IMR-90 (cell line): ENCODE data around the gene LLGL1. TPM values are rescaled to one million over a fixed set of nuclear protein-coding genes. Genes with fewer than 3 reads are reported as not detected.

Experiments used
- ATAC-seq: fragments of 200-7000 bp; cut with Tn5 transposase; 2 replicates; pipeline ENCODE4 v1.9.1; 2020; ENCODE audit warnings: low read depth, mild to moderate bottlenecking, moderate library complexity
- BruUV-seq: library from RNA; stranded (reverse); fragments of 400-500 nt; replicated peaks from 2 replicates; lab custom pipeline; 2021; lab: Mats Ljungman, UMichigan
- CTCF ChIA-PET: fragments of 300-600 bp; formaldehyde crosslinking; extraction: SDS; loops from one replicate; lab custom pipeline; 2021; ENCODE audit warnings: antibody characterized with exemption; lab: Yijun Ruan, JAX
- POLR2A ChIA-PET: fragments of 300-600 bp; sonication (Branson Sonifier 250); formaldehyde crosslinking; loops from one replicate; lab custom pipeline; 2022; ENCODE audit warnings: antibody characterized with exemption; ENCODE audit not compliant: unreplicated experiment; lab: Charles Lee
- DNase-seq: peaks from one replicate; pipeline ENCODE4 v3.0.0; 2013
- H2AFZ ChIP-seq: replicated peaks from 2 replicates; pipeline ENCODE3; 2013; ENCODE audit warnings: low read length, mild to moderate bottlenecking; ENCODE audit not compliant: poor library complexity
- H2AK5ac ChIP-seq: 2 replicates; pipeline ENCODE4 v1.6.1; 2013; ENCODE audit warnings: low read depth, low read length, inconsistent platforms
- H2AK9ac ChIP-seq: replicated peaks from 2 replicates; pipeline ENCODE3; 2013; ENCODE audit warnings: mild to moderate bottlenecking, low read depth, low read length, moderate library complexity; ENCODE audit not compliant: poor library complexity
- H2BK120ac ChIP-seq: 2 replicates; pipeline ENCODE4 v1.6.1; 2013; ENCODE audit warnings: low read depth, low read length, inconsistent platforms
- H2BK15ac ChIP-seq: 3 replicates; pipeline ENCODE4 v1.6.1; 2013; ENCODE audit warnings: low read depth, low read length, inconsistent platforms
- H2BK20ac ChIP-seq: 2 replicates; pipeline ENCODE4 v1.6.1; 2013; ENCODE audit warnings: low read depth, mild to moderate bottlenecking, inconsistent platforms, low read length, moderate library complexity
- H2BK5ac ChIP-seq: 2 replicates; pipeline ENCODE4 v1.6.1; 2013; ENCODE audit warnings: mild to moderate bottlenecking, low read depth, low read length, inconsistent platforms; ENCODE audit not compliant: poor library complexity, severe bottlenecking
- H3K14ac ChIP-seq: replicated peaks from 2 replicates; pipeline ENCODE4 v1.6.1; 2013; ENCODE audit warnings: low read depth, low read length, inconsistent platforms
- H3K18ac ChIP-seq: 2 replicates; pipeline ENCODE4 v1.6.1; 2013; ENCODE audit warnings: low read depth, low read length, control low read depth
- H3K23ac ChIP-seq: 2 replicates; pipeline ENCODE4 v1.6.1; 2013; ENCODE audit warnings: low read depth, low read length, inconsistent platforms
- H3K27ac ChIP-seq: 2 replicates; pipeline ENCODE4 v1.5.1; 2013; ENCODE audit warnings: mild to moderate bottlenecking, control low read depth, low read length; ENCODE audit not compliant: insufficient read depth
- H3K27me3 ChIP-seq: 2 replicates; pipeline ENCODE4 v1.6.1; 2013; ENCODE audit warnings: low read length; ENCODE audit not compliant: control insufficient read depth, insufficient read depth
- H3K36me3 ChIP-seq: 2 replicates; pipeline ENCODE4 v1.6.1; 2013; ENCODE audit warnings: low read length, mixed read lengths; ENCODE audit not compliant: control insufficient read depth, insufficient read depth
- H3K4ac ChIP-seq: 2 replicates; pipeline ENCODE4 v1.6.1; 2013; ENCODE audit warnings: low read depth, low read length, inconsistent platforms
- H3K4me1 ChIP-seq: 2 replicates; pipeline ENCODE4 v1.6.1; 2013; ENCODE audit warnings: low read length, mixed read lengths; ENCODE audit not compliant: control insufficient read depth, insufficient read depth
- H3K4me2 ChIP-seq: 2 replicates; pipeline ENCODE4 v1.6.1; 2013; ENCODE audit warnings: low read depth, mild to moderate bottlenecking, control low read depth, low read length, moderate library complexity
- H3K4me3 ChIP-seq: 2 replicates; pipeline ENCODE4 v1.5.1; 2013; ENCODE audit warnings: low read depth, mild to moderate bottlenecking, control low read depth, low read length, moderate library complexity; ENCODE audit not compliant: insufficient read depth
- H3K56ac ChIP-seq: 2 replicates; pipeline ENCODE4 v1.6.1; 2013; ENCODE audit warnings: low read length, inconsistent platforms; ENCODE audit not compliant: insufficient read depth; ENCODE audit errors: extremely low read depth
- H3K79me1 ChIP-seq, 2 experiments: 2 replicates each; pipeline ENCODE4 v1.6.1; 2013; ENCODE audit warnings: low read length in 2 of 2, inconsistent platforms in 1 of 2, low read depth in 1 of 2
- H3K9ac ChIP-seq: 2 replicates; pipeline ENCODE4 v1.6.1; 2013; ENCODE audit warnings: low read depth, low read length, control low read depth
- H3K9me1 ChIP-seq: 2 replicates; pipeline ENCODE4 v1.6.1; 2013; ENCODE audit warnings: low read length, inconsistent platforms; ENCODE audit not compliant: insufficient read depth
- H3K9me3 ChIP-seq: 2 replicates; pipeline ENCODE4 v1.6.1; 2013; ENCODE audit warnings: low read length; ENCODE audit not compliant: control insufficient read depth, insufficient read depth
- H4K20me1 ChIP-seq: 2 replicates; pipeline ENCODE4 v1.6.1; 2013; ENCODE audit warnings: low read length, inconsistent platforms; ENCODE audit not compliant: insufficient read depth
- H4K5ac ChIP-seq: 2 replicates; pipeline ENCODE4 v1.6.1; 2013; ENCODE audit warnings: mild to moderate bottlenecking, low read depth, low read length, control low read depth
- H4K8ac ChIP-seq, 2 experiments: 2 replicates each; pipeline ENCODE4 v1.6.1; 2013; ENCODE audit warnings: low read depth in 2 of 2, low read length in 2 of 2, control low read depth in 1 of 2, inconsistent platforms in 1 of 2
- H4K91ac ChIP-seq: 2 replicates; pipeline ENCODE4 v1.6.1; 2013; ENCODE audit warnings: low read depth, low read length, inconsistent platforms; ENCODE audit not compliant: insufficient read depth
- RCOR1 ChIP-seq: IDR thresholded peaks from 2 replicates; pipeline ENCODE4 v1.6.1; 2012; ENCODE audit warnings: mild to moderate bottlenecking, low read length, improper control_type of control experiment; ENCODE audit not compliant: insufficient replicate concordance
- WGBS, 2 experiments: methylation state at CpG; one replicate each; pipeline versions ENCODE4 v1.1.5 to v1.1.7; 2013; ENCODE audit warnings: missing lambda C conversion rate in 2 of 2; ENCODE audit not compliant: insufficient read length in 1 of 2; ENCODE audit errors: extremely low coverage in 2 of 2; 5-methylcytosine and 5-hydroxymethylcytosine counted together
- dilution Hi-C: fragments of 300-500 bp; cut with HindIII; formaldehyde crosslinking; loops from one replicate; pipeline ENCODE4 v1.14.3; 2018; ENCODE audit warnings: low sequenced_read_pairs; ENCODE audit not compliant: unreplicated experiment
- in situ Hi-C: fragments of 300-500 bp; cut with MboI; formaldehyde crosslinking; loops from 3 replicates; pipeline ENCODE4 v1.14.3; 2019; ENCODE audit warnings: low sequenced_read_pairs, inconsistent platforms, mixed read lengths
- intact Hi-C: fragments of 100-400 bp; cut with micrococcal nuclease; formaldehyde crosslinking; loops from 2 replicates; pipeline ENCODE4 v1.10.0; 2022
- polyA plus RNA-seq, 3 experiments: library from polyadenylated mRNA; depleted of rRNA; stranded (reverse); fragments of >200 nt; gene quantifications; 2 replicates each; pipeline ENCODE4 v1.2.3, GENCODE V29; 2012; ENCODE audit warnings: low replicate concordance in 1 of 3
- total RNA-seq: library from RNA; depleted of rRNA; stranded (reverse); fragments of >200 nt; gene quantifications from 2 replicates; pipeline ENCODE4 v1.2.3, GENCODE V29; 2012
- TF ChIP-seq, protein P1 (sequence below): conservative IDR thresholded peaks from 2 replicates; pipeline ENCODE4 v1.5.1; 2012; ENCODE audit warnings: mild to moderate bottlenecking, low read depth, low read length, improper control_type of control experiment

LLGL1 gene
- total and polyA plus RNA-seq, 2 of the 4 experiments (the other 2 are of a cell fraction), result 40.1 to 52.9 TPM

DNA sequence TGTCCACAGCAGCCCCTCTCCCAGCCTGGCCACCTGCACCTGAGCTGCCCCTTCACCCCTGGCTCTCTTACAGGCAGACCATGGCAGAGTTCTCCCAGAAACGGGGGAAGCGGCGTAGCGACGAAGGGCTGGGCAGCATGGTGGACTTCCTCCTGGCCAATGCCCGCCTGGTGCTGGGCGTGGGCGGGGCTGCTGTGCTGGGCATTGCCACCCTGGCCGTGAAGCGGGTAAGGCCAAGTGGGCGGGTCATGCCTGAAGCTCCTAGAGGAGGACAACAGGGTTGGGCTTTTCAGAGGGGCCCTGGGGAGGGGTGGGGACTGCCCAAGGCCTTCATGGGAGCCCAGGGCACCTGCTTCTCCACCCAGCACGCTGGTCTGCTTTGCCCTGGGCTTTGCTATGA lies 37.2 kb downstream of the LLGL1 start:
- H3K9me3 ChIP-seq, result no peaks in the 10 kb centered on the region
- no peak overlapping the region for H3K27ac ChIP-seq
- H3K4me3 ChIP-seq, result no peak overlapping the region
- POLR2A ChIA-PET, result no interaction called here
- no peak overlapping the region for H2BK20ac ChIP-seq
- H2BK5ac ChIP-seq, result no peak overlapping the region
- H2AFZ ChIP-seq, result no peak overlapping the region
- no peaks in the 10 kb centered on the region for H3K27me3 ChIP-seq
- H3K4me2 ChIP-seq, result no peak overlapping the region
- no peak overlapping the region for H3K9ac ChIP-seq
- ATAC-seq, result no peak
- H3K14ac ChIP-seq, result no peak overlapping the region
- 96% methylated on average over 9 of the region's 12 CpGs; no CpG with 5 or more reads in 1 of the 2 experiments for WGBS, 2 experiments
- CTCF ChIA-PET, result interaction anchor here (0.5 kb wide), 1 partner anchor 424 kb away, joined by 3 read pairs; no protein-coding TSS in a partner anchor
- no peak overlapping the region for H3K18ac ChIP-seq
- TF ChIP-seq RCOR1, result no peak
- TF ChIP-seq, protein P1, sequence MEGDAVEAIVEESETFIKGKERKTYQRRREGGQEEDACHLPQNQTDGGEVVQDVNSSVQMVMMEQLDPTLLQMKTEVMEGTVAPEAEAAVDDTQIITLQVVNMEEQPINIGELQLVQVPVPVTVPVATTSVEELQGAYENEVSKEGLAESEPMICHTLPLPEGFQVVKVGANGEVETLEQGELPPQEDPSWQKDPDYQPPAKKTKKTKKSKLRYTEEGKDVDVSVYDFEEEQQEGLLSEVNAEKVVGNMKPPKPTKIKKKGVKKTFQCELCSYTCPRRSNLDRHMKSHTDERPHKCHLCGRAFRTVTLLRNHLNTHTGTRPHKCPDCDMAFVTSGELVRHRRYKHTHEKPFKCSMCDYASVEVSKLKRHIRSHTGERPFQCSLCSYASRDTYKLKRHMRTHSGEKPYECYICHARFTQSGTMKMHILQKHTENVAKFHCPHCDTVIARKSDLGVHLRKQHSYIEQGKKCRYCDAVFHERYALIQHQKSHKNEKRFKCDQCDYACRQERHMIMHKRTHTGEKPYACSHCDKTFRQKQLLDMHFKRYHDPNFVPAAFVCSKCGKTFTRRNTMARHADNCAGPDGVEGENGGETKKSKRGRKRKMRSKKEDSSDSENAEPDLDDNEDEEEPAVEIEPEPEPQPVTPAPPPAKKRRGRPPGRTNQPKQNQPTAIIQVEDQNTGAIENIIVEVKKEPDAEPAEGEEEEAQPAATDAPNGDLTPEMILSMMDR, result no peak
- H4K5ac ChIP-seq, result no peak overlapping the region
- no TSS peak for BruUV-seq
- peaks cover 16% of the 10 kb centered on the region for H3K4me1 ChIP-seq
- dilution Hi-C loops, result no loop called here
- intact Hi-C loops, result no loop called here
- peaks cover 20% of the 10 kb centered on the region for H3K9me1 ChIP-seq
- in situ Hi-C loops, result no loop called here
- peaks cover 5% of the 10 kb centered on the region for H4K20me1 ChIP-seq
- no peak overlapping the region for H3K56ac ChIP-seq
- peaks cover 13 to 61% of the 10 kb centered on the region in 2 experiments for H3K79me1 ChIP-seq
- DNase-seq, result no peak
- H2BK120ac ChIP-seq, result no peak overlapping the region
- no peak overlapping the region for H3K23ac ChIP-seq
- no peak overlapping the region for H2AK5ac ChIP-seq
- H4K8ac ChIP-seq, result no peak overlapping the region
- H2AK9ac ChIP-seq, result peak overlapping the region; percentile 42
- no peak overlapping the region for H3K4ac ChIP-seq
- H3K36me3 ChIP-seq, result peaks cover 26% of the 10 kb centered on the region
- no peak overlapping the region for H2BK15ac ChIP-seq
- H4K91ac ChIP-seq, result no peak overlapping the region
